Natural killer cell (primary cell): ENCODE data around the gene SLC19A1. TPM values are rescaled to one million over a fixed set of nuclear protein-coding genes. Genes with fewer than 3 reads are reported as not detected.

Source experiments
- ATAC-seq, 3 donors: fragments of 150-1000 bp in 2 of 3; fragments of 200-7000 bp in 1 of 3; cut with Tn5 transposase; 1 replicate in 1 of 3; 2 replicates in 2 of 3; pipeline ENCODE4 v1.10.0; 2021; ENCODE audit warnings: mild to moderate bottlenecking in 2 of 3, moderate library complexity in 2 of 3
- DNase-seq, 2 donors: peaks; one replicate each; pipeline versions ENCODE4 v3.0.0 to v3.0.0-alpha.2; 2013 to 2021; ENCODE audit warnings: mixed read lengths in 1 of 2
- H3K27ac ChIP-seq: one replicate; pipeline ENCODE4 v1.5.1; 2013; ENCODE audit warnings: mild to moderate bottlenecking, low read length
- H3K27me3 ChIP-seq: one replicate; pipeline ENCODE4 v1.6.1; 2013; ENCODE audit warnings: low read length; ENCODE audit not compliant: control insufficient read depth, insufficient read depth
- H3K36me3 ChIP-seq: one replicate; pipeline ENCODE4 v1.6.1; 2013; ENCODE audit warnings: low read length; ENCODE audit not compliant: control insufficient read depth, insufficient read depth
- H3K4me1 ChIP-seq: one replicate; pipeline ENCODE4 v1.6.1; 2013; ENCODE audit warnings: low read length; ENCODE audit not compliant: control insufficient read depth, insufficient read depth
- H3K4me3 ChIP-seq: one replicate; pipeline ENCODE4 v1.5.1; 2013; ENCODE audit warnings: low read length
- H3K9me3 ChIP-seq: one replicate; pipeline ENCODE4 v1.6.1; 2013; ENCODE audit warnings: low read length; ENCODE audit not compliant: control insufficient read depth, insufficient read depth
- H3K27ac Mint-ChIP-seq, 2 donors: one replicate each; pipeline ENCODE4 v1.8.0; 2022; ENCODE audit warnings: mild to moderate bottlenecking in 2 of 2, mixed read lengths in 2 of 2, moderate library complexity in 1 of 2
- H3K27me3 Mint-ChIP-seq, 2 donors: one replicate each; pipeline ENCODE4 v1.8.0; 2022; ENCODE audit warnings: low read depth in 2 of 2, mixed read lengths in 2 of 2
- H3K36me3 Mint-ChIP-seq: one replicate; pipeline ENCODE4 v1.8.0; 2022; ENCODE audit warnings: mixed read lengths
- H3K4me1 Mint-ChIP-seq, 2 donors: one replicate each; pipeline ENCODE4 v1.8.0; 2022; ENCODE audit warnings: mixed read lengths in 2 of 2
- H3K4me3 Mint-ChIP-seq: one replicate; pipeline ENCODE4 v1.8.0; 2022; ENCODE audit warnings: mild to moderate bottlenecking, moderate library complexity, mixed read lengths
- H3K9me3 Mint-ChIP-seq, 2 donors: one replicate each; pipeline ENCODE4 v1.8.0; 2022; ENCODE audit warnings: mixed read lengths in 2 of 2
- CTCF ChIP-seq: fragments of 200-600 bp; IDR thresholded peaks from one replicate; pipeline ENCODE4 v1.8.0; 2022; ENCODE audit warnings: antibody characterized with exemption
- WGBS: methylation state at CpG from one replicate; pipeline ENCODE4 v1.1.7; 2013; ENCODE audit warnings: missing lambda C conversion rate; ENCODE audit not compliant: insufficient coverage; 5-methylcytosine and 5-hydroxymethylcytosine counted together
- intact Hi-C: fragments of 100-400 bp; cut with micrococcal nuclease; formaldehyde crosslinking; loops from one replicate; pipeline ENCODE4 v1.14.2; 2022
- total RNA-seq, 4 donors: library from RNA; stranded (reverse); fragments of 120-200 nt in 1 of 4; gene quantifications; one replicate each; pipeline versions ENCODE4 v1.2.3 to v1.2.4, GENCODE V29; 2013 to 2022

SLC19A1 gene
- total RNA-seq, 3 donors from 2014 or later (not counting 1 experiment from before 2014, with no cell fraction given): 2.5 to 9.0 (median 4.9) TPM

DNA sequence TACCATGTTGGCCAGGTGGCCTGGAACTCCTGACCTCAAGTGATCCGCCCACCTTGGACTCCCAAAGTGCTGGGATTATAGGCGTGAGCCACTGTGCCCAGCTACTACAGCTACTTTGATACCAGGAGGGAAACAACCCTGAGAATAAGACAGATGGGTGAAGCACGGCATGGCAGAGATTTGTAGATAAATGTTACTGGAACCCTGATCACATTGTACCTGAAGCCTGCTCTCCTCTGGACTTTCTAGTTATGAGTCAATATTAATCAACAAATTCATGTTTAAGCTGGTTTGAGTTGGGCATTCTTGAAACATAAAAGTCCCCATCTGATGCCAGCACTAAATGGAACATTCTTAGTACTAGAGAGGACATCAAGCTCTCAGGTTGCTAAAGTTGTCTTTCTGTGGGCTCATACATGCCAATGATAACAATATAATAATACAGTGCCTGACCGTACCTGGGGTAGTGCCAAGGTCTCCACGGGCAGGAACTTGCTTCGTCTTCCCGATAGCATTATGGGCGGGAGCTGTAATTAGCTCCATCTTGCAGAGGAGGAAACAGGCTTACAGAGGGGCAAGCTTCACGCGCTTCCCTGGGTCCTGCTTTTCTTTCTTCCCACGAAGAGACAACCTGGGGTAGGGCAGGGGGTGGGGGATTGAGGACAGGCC lies 30.7 kb upstream of the SLC19A1 start:
- no peak overlapping the region for H3K4me3 Mint-ChIP-seq
- TF ChIP-seq CTCF: no peak
- 87% methylated on average over 11 of the region's 11 CpGs for WGBS
- H3K36me3 ChIP-seq: no peaks in the 10 kb centered on the region
- H3K9me3 Mint-ChIP-seq: no peaks in the 10 kb centered on the region
- H3K4me1 Mint-ChIP-seq: peaks cover 0 to 5% of the 10 kb centered on the region in 2 donors
- no peak overlapping the region for H3K27ac ChIP-seq
- H3K4me1 ChIP-seq: no peaks in the 10 kb centered on the region
- H3K4me3 ChIP-seq: no peak overlapping the region
- no peaks in the 10 kb centered on the region for H3K36me3 Mint-ChIP-seq
- intact Hi-C loops: no loop called here
- H3K27me3 ChIP-seq: no peaks in the 10 kb centered on the region
- H3K9me3 ChIP-seq: no peaks in the 10 kb centered on the region
- no peak for ATAC-seq
- H3K27ac Mint-ChIP-seq: no peak overlapping the region
- no peak for DNase-seq
- peaks cover 0 to 16% of the 10 kb centered on the region in 2 donors for H3K27me3 Mint-ChIP-seq

GRCh38 chr21:45572231-45572630 lies 30.0 kb upstream of the SLC19A1 start:
- TF ChIP-seq CTCF: no peak
- Mint-ChIP-seq H3K4me1 (peaks cover 0 to 5% of the 10 kb centered on the region in 2 donors), H3K9me3 (no peaks in the 10 kb centered on the region), H3K27ac (no peak overlapping the region), H3K36me3 (no peaks in the 10 kb centered on the region), H3K27me3 (peaks cover 0 to 17% of the 10 kb centered on the region in 2 donors), H3K4me3 (no peak overlapping the region)
- WGBS: 92% methylated on average over 8 of the region's 8 CpGs
- DNase-seq (no peak), ATAC-seq (no peak)
- H3K27ac ChIP-seq: no peak overlapping the region
- intact Hi-C loops: no loop called here
- no peak overlapping the region for H3K4me3 ChIP-seq
- H3K27me3 ChIP-seq: no peaks in the 10 kb centered on the region
- H3K9me3 ChIP-seq: no peaks in the 10 kb centered on the region
- no peaks in the 10 kb centered on the region for H3K36me3 ChIP-seq
- no peaks in the 10 kb centered on the region for H3K4me1 ChIP-seq

DNA sequence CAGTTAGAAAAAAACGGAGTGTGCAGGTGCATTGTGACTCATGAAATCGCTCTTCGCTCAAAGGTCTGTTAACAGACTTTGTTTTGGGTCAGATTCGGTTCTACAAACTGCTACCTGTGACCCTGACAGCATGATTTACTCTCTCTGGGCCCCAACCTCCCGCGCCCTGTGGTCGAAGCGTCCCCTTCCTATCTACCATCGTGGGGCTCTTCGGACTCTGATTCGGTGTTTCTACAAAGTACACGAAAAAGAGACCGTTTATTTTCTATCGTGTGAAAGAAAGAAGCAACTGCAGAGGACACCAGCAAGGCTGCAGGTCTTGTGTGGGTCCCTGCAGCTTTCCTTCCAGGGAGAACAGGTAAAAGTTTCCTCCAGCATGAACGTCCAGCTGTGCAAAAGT lies 29.4 kb upstream of the SLC19A1 start:
- no peak overlapping the region for H3K4me3 Mint-ChIP-seq
- H3K4me1 Mint-ChIP-seq: peaks cover 0 to 5% of the 10 kb centered on the region in 2 donors
- intact Hi-C loops: no loop called here
- no peaks in the 10 kb centered on the region for H3K9me3 Mint-ChIP-seq
- no peak for TF ChIP-seq CTCF
- H3K27me3 Mint-ChIP-seq: peaks cover 0 to 20% of the 10 kb centered on the region in 2 donors
- Histone ChIP-seq H3K27ac (no peak overlapping the region), H3K27me3 (no peaks in the 10 kb centered on the region), H3K36me3 (no peaks in the 10 kb centered on the region), H3K4me3 (no peak overlapping the region), H3K9me3 (no peaks in the 10 kb centered on the region), H3K4me1 (no peaks in the 10 kb centered on the region)
- no peak overlapping the region for H3K27ac Mint-ChIP-seq
- no peak for DNase-seq
- no peaks in the 10 kb centered on the region for H3K36me3 Mint-ChIP-seq
- WGBS: 84% methylated on average over 15 of the region's 15 CpGs
- ATAC-seq: no peak
